Right atrium auricular region (tissue), 2 donors: ENCODE results near the gene ELFN1. TPM values are rescaled to one million over a fixed set of nuclear protein-coding genes. Genes with fewer than 3 reads are reported as not detected.
A peak's percentile ranks its signal among the peaks of the same experiment; 100 is the strongest.

ENCODE experiments used
- DNase-seq: peaks from one replicate; pipeline ENCODE4 v3.0.0-alpha.2; 2019; ENCODE audit warnings: low spot score
- H3K27ac ChIP-seq, 2 donors: fragments of 200-600 bp; sonication (generic); 1 replicate in 1 of 2; 2 replicates in 1 of 2; pipeline ENCODE4 v1.5.1; 2016 to 2019
- H3K27me3 ChIP-seq, 2 donors: fragments of 200-600 bp; sonication (generic); one replicate each; pipeline versions ENCODE4 v1.5.1 to v1.6.0; 2017 to 2019
- H3K36me3 ChIP-seq: fragments of 200-600 bp; sonication (generic); one replicate; pipeline ENCODE4 v1.5.1; 2016
- H3K4me1 ChIP-seq, 2 donors: fragments of 200-600 bp; sonication (generic); one replicate each; pipeline versions ENCODE4 v1.5.1 to v1.6.0; 2017 to 2019
- H3K4me3 ChIP-seq, 2 donors: fragments of 200-600 bp; sonication (generic); 1 replicate in 1 of 2; 2 replicates in 1 of 2; pipeline ENCODE4 v1.5.1; 2017 to 2019; ENCODE audit warnings: mild to moderate bottlenecking in 1 of 2, moderate library complexity in 1 of 2
- H3K9me3 ChIP-seq, 2 donors: fragments of 200-600 bp; sonication (generic); one replicate each; pipeline ENCODE4 v1.5.1; 2019
- CTCF ChIP-seq, 2 donors: fragments of 200-600 bp; sonication (generic); IDR thresholded peaks; one replicate each; pipeline ENCODE4 v1.5.1; 2019; ENCODE audit warnings: antibody characterized with exemption in 2 of 2
- total RNA-seq, 2 donors: library from RNA; depleted of rRNA; stranded (reverse); fragments of >200 nt; gene quantifications; one replicate each; pipeline ENCODE4 v1.1.0, GENCODE V29; 2016

ELFN1 gene
- total RNA-seq = 10 to 100 TPM in 1 of 2 donors, 1 to 10 TPM in 1; 6.5 to 15.3 TPM

- TF ChIP-seq CTCF (IDR thresholded peaks at IDR 0.05) = no peak
- no peaks in the 10 kb centered on the region for H3K36me3 ChIP-seq
- H3K27me3 ChIP-seq = no peaks in the 10 kb centered on the region
- no peak for DNase-seq
- H3K27ac ChIP-seq = peak within 1 kb of the TSS; percentile 73 to 81
- H3K4me3 ChIP-seq = peak within 1 kb of the TSS; percentile 47 to 63
- no peaks in the 10 kb centered on the region for H3K9me3 ChIP-seq
- peaks cover 0 to 51% of the 10 kb centered on the region in 2 donors for H3K4me1 ChIP-seq
These were observed at the start of gene ELFN1 for GRCh38 chr7:1669954-1670893. ELFN1 (plus strand) TSS chr7:1670277; CDS start chr7:1744597, 74,320 bp downstream.

- DNase-seq = no peak
- no peaks in the 10 kb centered on the region for H3K9me3 ChIP-seq
- TF ChIP-seq CTCF (IDR thresholded peaks at IDR 0.05) = no peak
- no peaks in the 10 kb centered on the region for H3K36me3 ChIP-seq
- no peak overlapping the region for H3K27ac ChIP-seq
- H3K4me3 ChIP-seq = no peak overlapping the region
- no peaks in the 10 kb centered on the region for H3K27me3 ChIP-seq
- no peaks in the 10 kb centered on the region for H3K4me1 ChIP-seq
These were observed 49.2 kb upstream of the ELFN1 start for GRCh38 chr7:1620835-1621234.

- TF ChIP-seq CTCF (IDR thresholded peaks at IDR 0.05) = no peak
- Histone ChIP-seq H3K9me3 (no peaks in the 10 kb centered on the region), H3K4me3 (no peak overlapping the region), H3K27me3 (no peaks in the 10 kb centered on the region), H3K36me3 (no peaks in the 10 kb centered on the region), H3K4me1 (no peaks in the 10 kb centered on the region), H3K27ac (no peak overlapping the region)
- no peak for DNase-seq
These were observed 48.4 kb upstream of the ELFN1 start for GRCh38 chr7:1621718-1622117.

- no peak for TF ChIP-seq CTCF (IDR thresholded peaks at IDR 0.05)
- Histone ChIP-seq H3K27me3 (no peaks in the 10 kb centered on the region), H3K4me1 (no peaks in the 10 kb centered on the region), H3K4me3 (no peak overlapping the region), H3K27ac (no peak overlapping the region), H3K9me3 (no peaks in the 10 kb centered on the region), H3K36me3 (no peaks in the 10 kb centered on the region)
- no peak for DNase-seq
These were observed 47.6 kb upstream of the ELFN1 start for GRCh38 chr7:1622441-1622840.

- Histone ChIP-seq H3K27me3 (no peaks in the 10 kb centered on the region), H3K4me1 (no peaks in the 10 kb centered on the region), H3K9me3 (no peaks in the 10 kb centered on the region), H3K4me3 (no peak overlapping the region), H3K27ac (no peak overlapping the region), H3K36me3 (no peaks in the 10 kb centered on the region)
- TF ChIP-seq CTCF (IDR thresholded peaks at IDR 0.05) = no peak
- no peak for DNase-seq
These were observed 46.3 kb upstream of the ELFN1 start for GRCh38 chr7:1623810-1624209.
